Astrocyte (in vitro differentiated cells and primary cell): ENCODE data around the gene SERPINF2. TPM values are rescaled to one million over a fixed set of nuclear protein-coding genes. Genes with fewer than 3 reads are reported as not detected.
A peak's percentile ranks its signal among the peaks of the same experiment; 100 is the strongest.

Experiments used
- DNase-seq: peaks from one replicate; pipeline ENCODE4 v3.0.0-alpha.2; 2010; ENCODE audit warnings: low read depth
- FAIRE-seq: peaks from 2 replicates; lab custom pipeline; 2011; peaks lifted over from hg19 to GRCh38; lab: Jason Lieb, UNC
- H2AFZ ChIP-seq: 2 replicates; pipeline ENCODE4 v1.6.0; 2012; ENCODE audit warnings: low read depth, low read length, inconsistent platforms
- H3K27ac ChIP-seq: 2 replicates; pipeline ENCODE4 v1.5.1; 2011; ENCODE audit warnings: low read depth, low read length, inconsistent platforms
- H3K27me3 ChIP-seq: 2 replicates; pipeline ENCODE4 v1.6.0; 2011; ENCODE audit warnings: low read length, inconsistent platforms; ENCODE audit not compliant: insufficient read depth
- H3K36me3 ChIP-seq: 2 replicates; pipeline ENCODE4 v1.5.1; 2011; ENCODE audit warnings: low read length, inconsistent platforms; ENCODE audit not compliant: insufficient read depth
- H3K4me1 ChIP-seq: 2 replicates; pipeline ENCODE4 v1.5.1; 2011; ENCODE audit warnings: low read length, inconsistent platforms; ENCODE audit not compliant: insufficient read depth
- H3K4me2 ChIP-seq: 2 replicates; pipeline ENCODE4 v1.6.0; 2012; ENCODE audit warnings: low read length, inconsistent platforms
- H3K4me3 ChIP-seq: 2 replicates; pipeline ENCODE4 v1.5.1; 2011; ENCODE audit warnings: low read depth, mild to moderate bottlenecking, low read length, inconsistent platforms; ENCODE audit not compliant: insufficient read depth
- H3K79me2 ChIP-seq: 2 replicates; pipeline ENCODE4 v1.6.0; 2012; ENCODE audit warnings: mild to moderate bottlenecking, low read length, inconsistent platforms; ENCODE audit not compliant: insufficient read depth
- H3K9ac ChIP-seq: 2 replicates; pipeline ENCODE4 v1.6.0; 2012; ENCODE audit warnings: mild to moderate bottlenecking, low read length, inconsistent platforms
- H3K9me3 ChIP-seq: 2 replicates; pipeline ENCODE4 v1.5.1; 2012; ENCODE audit warnings: low read depth, mild to moderate bottlenecking, low read length, inconsistent platforms; ENCODE audit not compliant: insufficient read depth
- H4K20me1 ChIP-seq: 2 replicates; pipeline ENCODE4 v1.6.0; 2012; ENCODE audit warnings: low read length, inconsistent platforms; ENCODE audit not compliant: insufficient read depth
- H3K27ac Mint-ChIP-seq: one replicate; pipeline ENCODE4 v1.8.0; 2021; ENCODE audit warnings: mild to moderate bottlenecking, mixed read lengths; ENCODE audit not compliant: unreplicated experiment
- H3K27me3 Mint-ChIP-seq: one replicate; pipeline ENCODE4 v1.8.0; 2021; ENCODE audit warnings: low read depth, mixed read lengths; ENCODE audit not compliant: unreplicated experiment
- H3K36me3 Mint-ChIP-seq: one replicate; pipeline ENCODE4 v1.8.0; 2021; ENCODE audit warnings: low read depth, mixed read lengths; ENCODE audit not compliant: unreplicated experiment
- H3K4me1 Mint-ChIP-seq: one replicate; pipeline ENCODE4 v1.8.0; 2021; ENCODE audit warnings: low read depth, mixed read lengths; ENCODE audit not compliant: unreplicated experiment
- H3K4me3 Mint-ChIP-seq: one replicate; pipeline ENCODE4 v1.8.0; 2021; ENCODE audit warnings: mild to moderate bottlenecking, moderate library complexity, mixed read lengths; ENCODE audit not compliant: unreplicated experiment
- H3K9me3 Mint-ChIP-seq: one replicate; pipeline ENCODE4 v1.8.0; 2021; ENCODE audit warnings: mild to moderate bottlenecking, mixed read lengths; ENCODE audit not compliant: unreplicated experiment
- EZH2 ChIP-seq: IDR thresholded peaks from 2 replicates; pipeline ENCODE4 v1.6.1; 2012; ENCODE audit warnings: mild to moderate bottlenecking, low read length, inconsistent platforms; ENCODE audit not compliant: insufficient read depth
- total RNA-seq: library from RNA; stranded (reverse); gene quantifications from 2 replicates; pipeline ENCODE4 v1.2.1, GENCODE V29; 2021
- TF ChIP-seq, protein P1 (sequence below): IDR thresholded peaks from 2 replicates; pipeline ENCODE4 v1.5.1; 2011; ENCODE audit warnings: low read depth, mild to moderate bottlenecking, inconsistent platforms, low read length, moderate library complexity; ENCODE audit not compliant: insufficient read depth

Gene SERPINF2
- total RNA-seq, 1 donor from 2014 or later = 0.11 TPM

DNA sequence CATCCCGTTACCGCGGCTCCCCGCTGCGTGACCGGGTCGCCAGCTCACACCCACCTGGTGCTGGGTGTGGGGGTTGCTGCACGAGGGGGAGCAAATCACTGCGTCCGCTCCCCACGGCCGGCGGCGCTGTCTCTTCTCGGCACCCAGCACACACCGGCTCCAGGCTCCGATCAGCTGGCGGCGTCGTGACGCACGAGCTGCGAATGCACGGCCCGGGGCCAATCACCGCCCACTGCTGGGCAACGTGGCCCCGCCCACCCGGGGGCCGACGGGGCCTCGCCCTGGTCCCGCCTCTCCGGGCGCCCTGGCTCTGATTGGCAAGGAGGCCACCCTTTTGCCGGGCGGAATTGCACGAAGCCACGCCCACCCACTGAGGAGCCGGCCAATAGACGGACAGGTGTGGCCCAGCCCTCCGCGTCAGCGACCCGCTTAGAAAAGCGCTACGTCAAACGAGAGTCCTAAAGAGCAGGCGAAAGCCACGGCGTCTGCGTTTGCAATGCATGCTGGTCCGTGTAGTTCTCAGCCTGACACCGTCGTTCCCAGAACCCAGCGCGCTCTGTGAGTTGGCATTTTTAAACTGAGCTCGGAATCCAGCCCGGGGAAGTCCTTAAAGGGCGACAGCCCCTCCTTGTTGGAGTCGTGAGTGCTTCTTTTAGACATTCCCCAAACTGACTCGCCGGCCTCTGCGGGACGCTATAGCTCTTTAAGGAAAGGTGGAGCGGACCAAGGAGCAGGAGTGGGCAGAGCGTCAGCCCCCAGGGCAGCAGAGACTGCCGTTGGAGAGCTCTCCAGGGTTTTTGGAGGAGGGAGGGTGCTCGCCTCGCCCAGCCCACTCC is 26.4 kb upstream of the SERPINF2 start:
- H3K36me3 Mint-ChIP-seq = peaks cover 17% of the 10 kb centered on the region

DNA sequence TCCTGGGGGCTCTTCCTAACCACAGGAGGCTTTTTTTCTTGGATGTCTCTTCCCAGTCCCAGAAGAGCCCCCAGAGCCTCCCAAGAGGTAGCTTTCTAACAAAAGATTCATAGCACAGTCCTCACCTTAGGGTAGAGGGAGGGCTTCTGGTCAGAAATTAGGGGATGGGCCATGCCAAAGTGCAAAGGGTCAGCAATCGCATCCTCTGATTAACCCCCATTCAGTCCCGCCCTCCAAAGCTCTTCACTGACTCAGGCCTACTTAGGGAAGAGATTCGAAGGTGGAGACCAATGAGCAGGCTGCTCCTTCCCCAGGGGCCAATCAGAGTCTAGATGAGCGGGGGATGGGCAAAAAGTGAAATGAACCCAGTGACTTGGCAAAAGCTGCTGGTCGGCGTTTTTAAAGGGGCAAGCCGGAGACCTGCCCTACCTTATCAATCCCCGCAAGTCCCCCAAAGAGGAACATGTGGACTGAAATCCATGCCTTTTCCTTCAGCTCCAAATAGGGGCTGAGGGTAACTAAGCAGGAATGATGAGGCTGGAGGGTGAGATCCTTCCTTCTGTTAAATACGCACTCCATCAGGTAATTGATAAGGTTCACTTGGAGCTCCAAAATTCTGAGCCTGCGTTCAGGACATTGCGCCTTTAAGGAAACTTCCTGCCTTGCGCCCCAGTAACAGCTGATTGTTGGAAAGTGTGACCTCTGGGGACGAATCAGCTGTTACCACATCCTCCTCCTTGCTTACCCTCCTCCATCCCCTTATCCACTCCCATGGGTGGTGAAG is 25.6 kb upstream of the SERPINF2 start:
- H3K4me3 ChIP-seq = peak overlapping the region; percentile 71
- peaks cover 29% of the 10 kb centered on the region for H4K20me1 ChIP-seq
- H3K27me3 Mint-ChIP-seq = no peaks in the 10 kb centered on the region
- H3K4me1 Mint-ChIP-seq = peaks cover 13% of the 10 kb centered on the region
- H3K79me2 ChIP-seq = peaks cover 38% of the 10 kb centered on the region
- H3K9me3 ChIP-seq = no peaks in the 10 kb centered on the region
- no peak for TF ChIP-seq EZH2
- TF ChIP-seq, protein P1, sequence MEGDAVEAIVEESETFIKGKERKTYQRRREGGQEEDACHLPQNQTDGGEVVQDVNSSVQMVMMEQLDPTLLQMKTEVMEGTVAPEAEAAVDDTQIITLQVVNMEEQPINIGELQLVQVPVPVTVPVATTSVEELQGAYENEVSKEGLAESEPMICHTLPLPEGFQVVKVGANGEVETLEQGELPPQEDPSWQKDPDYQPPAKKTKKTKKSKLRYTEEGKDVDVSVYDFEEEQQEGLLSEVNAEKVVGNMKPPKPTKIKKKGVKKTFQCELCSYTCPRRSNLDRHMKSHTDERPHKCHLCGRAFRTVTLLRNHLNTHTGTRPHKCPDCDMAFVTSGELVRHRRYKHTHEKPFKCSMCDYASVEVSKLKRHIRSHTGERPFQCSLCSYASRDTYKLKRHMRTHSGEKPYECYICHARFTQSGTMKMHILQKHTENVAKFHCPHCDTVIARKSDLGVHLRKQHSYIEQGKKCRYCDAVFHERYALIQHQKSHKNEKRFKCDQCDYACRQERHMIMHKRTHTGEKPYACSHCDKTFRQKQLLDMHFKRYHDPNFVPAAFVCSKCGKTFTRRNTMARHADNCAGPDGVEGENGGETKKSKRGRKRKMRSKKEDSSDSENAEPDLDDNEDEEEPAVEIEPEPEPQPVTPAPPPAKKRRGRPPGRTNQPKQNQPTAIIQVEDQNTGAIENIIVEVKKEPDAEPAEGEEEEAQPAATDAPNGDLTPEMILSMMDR = no peak
- H3K4me1 ChIP-seq = peaks cover 24% of the 10 kb centered on the region
- H3K4me3 Mint-ChIP-seq = peak overlapping the region; percentile 92
- no peaks in the 10 kb centered on the region for H3K9me3 Mint-ChIP-seq
- peak overlapping the region; percentile 68 for H2AFZ ChIP-seq
- peak overlapping the region; percentile 100 for H3K27ac ChIP-seq
- peaks cover 17% of the 10 kb centered on the region for H3K36me3 Mint-ChIP-seq
- H3K36me3 ChIP-seq = peaks cover 21% of the 10 kb centered on the region
- FAIRE-seq = peak; percentile 88
- H3K27ac Mint-ChIP-seq = peak overlapping the region; percentile 99
- peak overlapping the region; percentile 89 for H3K4me2 ChIP-seq
- no peaks in the 10 kb centered on the region for H3K27me3 ChIP-seq
- peak; percentile 98 for DNase-seq
- H3K9ac ChIP-seq = peak overlapping the region; percentile 98

More for the DNA sequence above, 26.4 kb upstream of the SERPINF2 start:
- Mint-ChIP-seq H3K9me3 (no peaks in the 10 kb centered on the region), H3K27me3 (no peaks in the 10 kb centered on the region), H3K4me1 (peaks cover 20% of the 10 kb centered on the region), H3K4me3 (peak overlapping the region; percentile 96), H3K27ac (peak overlapping the region; percentile 99)
- H3K9me3 ChIP-seq = no peaks in the 10 kb centered on the region
- DNase-seq = peak; percentile 100
- H2AFZ ChIP-seq = peak overlapping the region; percentile 38
- FAIRE-seq = peak; percentile 85
- H3K27me3 ChIP-seq = no peaks in the 10 kb centered on the region
- H3K9ac ChIP-seq = peak overlapping the region; percentile 98
- H3K4me3 ChIP-seq = peak overlapping the region; percentile 80
- peaks cover 28% of the 10 kb centered on the region for H3K4me1 ChIP-seq
- peak overlapping the region; percentile 97 for H3K4me2 ChIP-seq
- H3K27ac ChIP-seq = peak overlapping the region; percentile 100
- peaks cover 46% of the 10 kb centered on the region for H3K79me2 ChIP-seq
- H3K36me3 ChIP-seq = peaks cover 28% of the 10 kb centered on the region
- H4K20me1 ChIP-seq = peaks cover 37% of the 10 kb centered on the region
- TF ChIP-seq, protein P1 = peak; percentile 6
- TF ChIP-seq EZH2 = no peak
